NCI-H1092 treated with DMSO at 0.1 percent for 48 hours (cell line): Measurements from ENCODE around the gene WDR88.
"Not testable (repeated sequence)": the region's sequence is repeated elsewhere in the genome, so short reads cannot be mapped to it uniquely, and the experiment has no call there.

ENCODE experiments used
- DNase-seq: peaks from one replicate; lab custom pipeline; 2025; lab: John Stamatoyannopoulos, UW

WDR88 gene

GRCh38 chr19:33197591-33198000, 65.7 kb downstream of the WDR88 start:
- DNase-seq = no peak

DNA sequence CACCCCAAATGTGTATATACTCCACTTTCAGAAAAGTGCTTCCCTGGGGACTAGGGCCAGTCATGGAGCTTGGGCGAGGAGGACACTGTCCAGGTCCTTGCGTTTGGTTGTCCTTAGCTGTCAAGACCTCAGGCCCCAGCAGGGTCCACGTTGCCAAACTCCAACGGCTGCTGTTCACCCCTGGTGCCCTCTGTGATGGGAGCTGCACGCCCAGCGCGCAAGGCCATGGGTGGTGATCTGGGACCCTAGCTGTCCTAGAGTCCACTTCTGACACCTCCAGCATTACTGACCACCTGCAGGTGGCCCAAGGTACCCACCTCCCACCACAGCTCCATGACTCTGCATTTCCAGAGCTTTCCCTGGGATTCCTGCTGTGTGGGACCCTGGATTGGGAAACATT, 66.3 kb downstream of the WDR88 start:
- DNase-seq = no peak

DNA sequence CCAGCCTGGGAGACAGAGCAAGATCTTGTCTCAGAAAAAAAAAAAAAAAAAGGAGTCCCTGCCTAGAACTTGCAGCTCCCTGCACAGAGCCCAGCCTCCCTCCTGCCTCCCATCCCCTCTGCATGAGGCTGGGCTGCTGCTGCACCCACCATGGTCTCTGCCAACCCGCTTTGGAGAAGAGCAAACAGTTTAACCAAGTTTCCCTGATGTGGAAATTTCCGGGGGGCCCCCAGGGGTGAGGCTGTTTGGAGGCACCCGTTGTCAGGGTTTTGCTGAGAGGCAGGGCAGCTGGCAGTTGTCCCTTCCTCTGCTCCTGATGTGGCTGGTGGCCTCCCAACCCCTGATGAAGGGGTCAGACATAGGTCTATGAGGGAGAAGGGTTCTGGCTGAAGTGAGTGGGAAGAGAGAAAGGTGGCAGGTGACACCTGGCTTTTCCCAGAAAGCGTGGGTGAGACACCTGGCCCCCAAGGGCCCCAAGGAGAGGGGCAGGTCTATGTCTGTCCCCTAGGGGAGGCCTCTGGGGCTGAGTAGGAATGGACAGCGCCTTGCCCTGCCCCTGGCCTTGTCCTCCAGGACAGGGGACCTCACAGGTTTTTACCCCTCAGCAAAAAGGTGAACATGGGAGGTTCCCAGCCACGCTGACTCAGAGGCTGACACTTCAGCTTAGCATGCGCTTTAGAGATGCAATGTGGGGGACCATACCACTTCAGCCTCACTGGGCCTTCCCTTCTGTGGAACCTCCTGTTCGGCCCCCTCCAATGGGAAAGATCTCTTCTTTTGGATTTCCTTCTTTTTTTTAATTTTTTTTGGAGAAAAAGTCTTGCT, 67.7 kb downstream of the WDR88 start:
- DNase-seq = no peak

DNA sequence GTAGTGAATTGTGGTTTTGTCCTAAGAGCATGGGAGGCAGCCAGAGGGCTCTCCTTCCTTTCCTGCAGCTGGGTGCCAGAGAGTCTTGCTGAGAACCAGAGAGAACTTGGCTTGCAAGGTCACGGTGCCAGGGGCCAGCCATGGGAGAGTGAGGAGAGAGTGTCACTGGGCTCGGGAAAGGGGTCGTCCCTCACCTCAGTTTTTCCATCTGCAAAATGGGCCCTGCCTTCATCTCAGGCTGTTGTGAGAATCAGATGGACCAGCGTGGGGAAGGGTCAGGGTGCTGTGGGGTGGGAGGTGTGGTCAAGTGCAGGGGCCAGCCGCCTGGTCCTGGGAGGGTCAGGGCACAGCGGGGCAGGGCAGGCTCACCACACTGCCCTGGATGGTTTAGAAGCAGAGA, 69.6 kb downstream of the WDR88 start:
- no peak for DNase-seq

GRCh38 chr19:33201886-33202545, 70.1 kb downstream of the WDR88 start:
- DNase-seq = no peak

- no peak for DNase-seq
These were observed 70.9 kb downstream of the WDR88 start for GRCh38 chr19:33202546-33203507.

- DNase-seq = no peak
These were observed 71.6 kb downstream of the WDR88 start for GRCh38 chr19:33203529-33203928.

GRCh38 chr19:33204136-33204973, 72.4 kb downstream of the WDR88 start:
- DNase-seq = no peak

- no peak for DNase-seq
These were observed 73.2 kb downstream of the WDR88 start for GRCh38 chr19:33205110-33205509.

DNA sequence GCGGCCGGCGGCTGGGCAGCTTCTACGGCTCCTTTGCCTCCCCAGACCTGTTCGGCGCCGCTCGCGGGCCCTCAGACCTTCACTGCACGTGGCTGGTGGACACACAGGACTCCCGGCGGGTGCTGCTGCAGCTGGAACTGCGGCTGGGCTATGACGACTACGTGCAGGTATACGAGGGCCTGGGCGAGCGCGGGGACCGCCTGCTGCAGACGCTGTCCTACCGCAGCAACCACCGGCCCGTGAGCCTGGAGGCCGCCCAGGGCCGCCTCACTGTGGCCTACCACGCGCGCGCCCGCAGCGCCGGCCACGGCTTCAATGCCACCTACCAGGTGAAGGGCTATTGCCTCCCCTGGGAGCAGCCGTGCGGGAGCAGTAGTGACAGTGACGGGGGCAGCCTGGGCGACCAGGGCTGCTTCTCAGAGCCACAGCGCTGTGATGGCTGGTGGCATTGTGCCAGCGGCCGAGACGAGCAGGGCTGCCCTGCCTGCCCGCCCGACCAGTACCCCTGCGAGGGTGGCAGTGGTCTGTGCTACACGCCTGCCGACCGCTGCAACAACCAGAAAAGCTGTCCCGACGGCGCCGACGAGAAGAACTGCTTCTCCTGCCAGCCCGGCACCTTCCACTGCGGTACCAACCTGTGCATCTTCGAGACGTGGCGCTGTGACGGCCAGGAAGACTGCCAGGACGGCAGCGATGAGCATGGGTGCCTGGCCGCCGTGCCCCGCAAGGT, 73.8 kb downstream of the WDR88 start:
- DNase-seq = no peak

DNA sequence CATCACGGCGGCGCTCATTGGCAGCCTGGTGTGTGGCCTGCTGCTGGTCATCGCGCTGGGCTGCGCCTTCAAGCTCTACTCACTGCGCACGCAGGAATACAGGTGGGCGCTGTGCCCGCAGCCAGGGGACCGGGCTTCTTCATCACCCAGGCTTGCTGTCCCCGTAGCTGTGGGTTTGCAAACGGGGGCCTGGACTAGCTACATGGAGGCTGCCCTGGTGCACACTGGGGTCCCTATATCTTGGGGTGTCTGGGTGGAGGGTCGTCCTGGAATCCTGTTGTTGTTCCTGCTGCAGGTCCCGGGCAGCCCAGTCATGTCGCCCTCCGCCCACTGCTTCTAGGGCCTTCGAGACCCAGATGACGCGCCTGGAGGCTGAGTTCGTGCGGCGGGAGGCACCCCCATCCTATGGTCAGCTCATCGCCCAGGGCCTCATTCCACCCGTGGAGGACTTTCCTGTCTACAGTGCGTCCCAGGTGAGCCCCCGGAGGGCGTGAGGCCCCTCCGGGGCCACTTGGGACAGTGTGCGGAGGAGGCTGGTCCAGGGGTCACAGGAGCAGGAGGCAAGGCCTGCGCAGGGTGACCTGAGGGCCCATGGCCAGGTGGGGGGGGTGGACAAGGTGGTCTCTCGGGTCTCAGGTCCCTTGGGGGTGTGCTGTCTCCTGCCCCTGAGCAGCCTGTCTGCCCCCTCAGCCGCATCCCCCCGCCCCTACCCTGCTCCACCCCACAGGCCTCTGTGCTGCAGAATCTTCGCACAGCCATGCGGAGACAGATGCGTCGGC, 74.5 kb downstream of the WDR88 start:
- no peak for DNase-seq

DNA sequence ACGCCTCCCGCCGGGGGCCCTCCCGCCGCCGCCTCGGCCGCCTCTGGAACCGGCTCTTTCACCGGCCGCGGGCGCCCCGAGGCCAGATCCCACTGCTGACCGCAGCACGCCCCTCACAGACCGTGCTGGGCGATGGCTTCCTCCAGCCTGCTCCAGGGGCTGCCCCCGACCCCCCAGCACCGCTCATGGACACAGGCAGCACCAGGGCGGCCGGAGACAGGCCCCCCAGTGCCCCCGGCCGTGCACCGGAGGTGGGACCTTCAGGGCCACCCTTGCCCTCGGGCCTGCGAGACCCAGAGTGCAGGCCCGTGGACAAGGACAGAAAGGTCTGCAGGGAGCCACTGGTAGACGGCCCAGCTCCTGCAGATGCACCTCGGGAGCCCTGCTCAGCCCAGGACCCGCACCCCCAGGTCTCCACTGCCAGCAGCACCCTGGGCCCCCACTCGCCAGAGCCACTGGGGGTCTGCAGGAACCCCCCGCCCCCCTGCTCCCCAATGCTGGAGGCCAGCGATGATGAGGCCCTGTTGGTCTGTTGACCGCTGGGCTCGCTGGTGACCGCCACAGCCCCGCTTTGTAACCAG, 75.2 kb downstream of the WDR88 start:
- DNase-seq = no peak

DNA sequence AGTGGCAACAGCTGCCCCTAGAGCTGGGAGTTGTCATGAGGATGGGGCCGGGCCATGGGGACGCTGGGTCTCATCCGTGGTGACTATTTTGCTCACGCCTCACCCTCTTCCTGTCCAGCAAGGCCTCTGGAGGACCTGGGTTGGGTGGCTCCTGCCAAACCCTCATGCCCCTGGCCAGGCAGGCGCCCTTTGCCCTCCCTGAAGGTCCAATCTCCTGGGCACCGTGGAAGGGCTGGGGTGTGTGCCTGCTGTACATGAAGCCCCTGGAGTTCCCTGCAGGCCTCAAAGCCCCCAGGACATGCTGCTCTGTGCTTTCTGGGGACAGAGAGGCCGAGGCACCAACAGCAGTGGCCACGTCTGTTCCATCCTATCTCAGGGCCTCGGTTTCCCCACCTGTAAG, 76.0 kb downstream of the WDR88 start:
- no peak for DNase-seq

GRCh38 chr19:33208371-33208895, 76.5 kb downstream of the WDR88 start:
- no peak for DNase-seq

DNA sequence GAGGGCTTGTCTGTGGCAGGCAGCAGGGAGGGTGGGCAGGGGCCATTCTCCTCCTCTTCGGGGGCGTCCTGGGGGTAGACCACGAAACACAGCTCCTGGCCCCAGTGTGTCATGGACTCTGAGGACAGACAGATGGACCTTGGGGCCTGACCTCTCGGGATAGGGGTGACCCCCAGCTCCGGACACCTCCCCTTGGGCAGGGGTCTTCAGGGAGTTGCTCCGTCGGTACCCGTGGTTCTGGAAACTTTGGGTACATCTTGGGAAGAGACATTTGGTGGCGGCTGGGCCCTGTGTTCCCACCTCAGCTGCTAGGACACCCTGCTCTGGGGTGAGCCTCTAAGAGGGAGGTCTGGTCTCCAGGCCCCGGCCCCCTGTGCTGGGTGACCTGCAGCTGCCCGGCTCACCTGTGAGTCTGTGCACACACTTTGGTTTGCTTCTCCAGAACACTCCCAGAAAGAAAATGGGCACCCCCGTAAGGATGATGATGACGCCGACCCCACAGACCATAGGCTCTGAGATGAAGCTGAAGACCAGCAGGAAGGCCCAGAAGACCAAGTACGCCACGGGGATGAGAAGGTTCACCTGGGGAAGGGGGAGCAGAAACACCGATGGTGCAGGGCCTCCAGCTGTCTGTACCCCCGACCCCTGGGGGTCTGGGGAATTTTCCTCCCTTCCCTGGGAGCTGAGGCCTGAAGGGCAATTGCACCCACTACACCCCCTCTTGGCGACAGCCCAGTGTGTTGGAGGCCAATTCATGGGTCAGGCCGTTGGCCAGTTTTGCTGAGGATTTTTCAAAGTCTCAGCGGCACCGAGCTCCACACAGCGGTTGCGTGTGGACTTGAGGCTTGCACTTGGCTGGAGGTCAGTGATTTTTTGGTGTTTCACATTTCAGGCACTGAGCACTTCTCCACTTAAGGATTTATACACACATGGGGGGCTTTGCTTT, 77.3 kb downstream of the WDR88 start:
- DNase-seq = no peak

- DNase-seq = not testable (repeated sequence)
These were observed 77.9 kb downstream of the WDR88 start for GRCh38 chr19:33209850-33210230.

DNA sequence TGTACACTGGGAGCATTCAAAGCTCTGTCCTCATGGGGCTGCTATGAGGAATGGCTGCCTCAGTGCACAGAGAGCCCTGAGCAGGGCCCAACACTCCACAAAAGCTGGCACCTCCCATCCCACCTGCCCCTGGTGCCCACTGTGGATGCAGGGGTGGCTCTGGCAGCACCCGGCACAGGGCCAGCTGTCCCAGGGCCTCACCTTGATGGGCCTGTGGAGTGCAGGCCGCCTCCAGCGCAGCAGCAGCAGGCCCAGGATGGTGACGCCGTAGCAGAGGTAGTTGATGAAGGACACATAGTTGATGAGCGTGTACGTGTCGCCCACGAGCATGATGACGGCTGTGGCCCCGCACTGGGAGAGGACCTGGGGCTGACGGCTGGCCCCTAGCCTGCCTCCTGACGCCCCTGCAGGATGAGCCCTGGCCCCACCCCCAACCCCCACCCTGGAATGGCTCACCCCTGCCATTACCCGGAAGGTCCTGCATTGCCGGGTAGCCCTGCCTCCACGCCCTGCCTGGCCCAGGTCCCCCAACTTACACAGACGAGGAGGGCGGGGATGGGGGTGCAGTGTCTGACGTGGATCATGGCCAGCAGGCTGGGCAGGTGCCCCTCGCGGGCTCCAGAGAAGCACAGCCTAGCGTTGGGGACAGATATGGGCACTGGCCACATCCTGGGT, 78.5 kb downstream of the WDR88 start:
- DNase-seq = no peak
